HG03442 (cell line): ENCODE data around the gene TSPAN6.
A peak's percentile ranks its signal among the peaks of the same experiment; 100 is the strongest.

Experiments used
- ATAC-seq: cut with Tn5 transposase; IDR thresholded peaks from one replicate; pipeline ENCODE4 v1.9.1; 2021; ENCODE audit warnings: mild to moderate bottlenecking, moderate library complexity; ENCODE audit not compliant: unreplicated experiment

TSPAN6 gene

GRCh38 chrX:100636321-100636991, at the start of gene TSPAN6:
Gene TSPAN6 (minus strand): TSS chrX:100636806. CDS start chrX:100636694, 112 bp downstream.
- peak; percentile 86 for ATAC-seq

DNA sequence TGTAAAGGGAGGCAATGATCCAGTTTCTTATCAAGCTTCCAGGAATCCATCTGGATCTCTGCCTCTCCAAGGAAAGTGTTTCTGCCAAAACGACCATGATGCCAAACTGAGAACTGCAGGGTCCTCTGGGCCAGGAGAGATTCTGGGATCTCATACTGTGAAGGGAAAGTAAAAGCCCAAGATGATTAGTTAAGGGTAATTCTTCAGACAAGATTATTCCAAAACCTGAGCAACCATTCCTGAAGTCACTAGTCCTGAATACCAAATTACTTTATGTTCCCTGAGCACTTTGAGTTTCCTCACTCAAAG, 49.3 kb upstream of the TSPAN6 start:
- ATAC-seq, result no peak

DNA sequence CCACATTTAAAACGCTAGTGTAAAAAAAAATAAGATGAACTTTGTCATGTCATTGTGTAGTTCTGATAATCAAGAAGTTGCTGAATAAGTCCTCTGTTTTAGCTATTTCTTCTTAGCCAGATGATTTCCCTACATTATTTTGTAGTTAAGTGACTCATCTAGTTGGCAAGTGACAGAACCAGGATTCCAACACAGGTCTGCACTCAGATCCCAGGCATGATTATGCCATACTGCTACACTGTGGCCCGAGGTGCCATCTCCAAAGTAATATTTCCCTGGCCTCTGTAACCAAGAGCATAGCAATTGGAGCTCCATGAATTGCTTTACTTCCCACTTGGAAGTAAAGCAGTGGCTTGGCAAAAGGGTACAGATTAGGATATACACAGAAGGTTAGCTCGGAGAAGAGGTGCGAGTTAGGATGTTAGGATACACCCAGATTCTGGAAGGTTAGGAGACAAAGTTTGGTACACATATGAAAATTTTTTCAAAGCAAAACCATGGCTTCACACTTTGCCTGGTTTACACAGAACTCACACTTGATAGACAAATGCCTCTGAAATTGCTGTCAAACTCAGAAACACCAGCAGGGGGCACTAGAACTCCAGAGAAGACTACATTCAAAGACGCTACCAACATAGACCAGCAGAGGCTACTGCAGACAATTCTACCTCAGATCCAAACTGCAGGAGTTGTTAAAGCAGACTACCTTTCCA, 48.8 kb upstream of the TSPAN6 start:
- ATAC-seq, result peak; percentile 55

- no peak for ATAC-seq
These were observed 46.3 kb upstream of the TSPAN6 start for GRCh38 chrX:100682939-100683338.

GRCh38 chrX:100681599-100681998, 45.0 kb upstream of the TSPAN6 start:
- no peak for ATAC-seq

DNA sequence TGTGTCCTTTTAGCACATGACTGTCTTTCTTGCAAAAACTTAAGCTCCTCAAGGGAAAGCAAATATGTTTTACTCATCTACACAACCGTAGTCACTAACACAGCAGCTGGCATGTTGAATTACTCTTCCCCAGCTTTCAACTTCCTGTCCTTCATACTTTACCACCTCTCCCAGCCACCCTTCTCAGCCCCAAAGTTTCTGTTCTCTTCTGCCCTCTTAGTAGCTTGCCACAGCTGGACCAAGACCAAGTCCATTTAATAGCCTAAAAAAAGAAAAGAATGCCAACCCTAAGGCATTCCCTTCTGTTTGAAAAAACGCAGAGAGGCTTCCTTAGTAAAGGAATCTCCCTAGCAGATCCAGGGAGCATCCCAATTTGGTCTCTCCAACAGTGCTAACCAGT, 44.1 kb upstream of the TSPAN6 start:
- ATAC-seq, result no peak

GRCh38 chrX:100677611-100678181, 41.1 kb upstream of the TSPAN6 start:
- no peak for ATAC-seq

- peak; percentile 36 for ATAC-seq
These were observed 38.1 kb upstream of the TSPAN6 start for GRCh38 chrX:100674705-100675104.

- ATAC-seq, result no peak
These were observed 36.9 kb upstream of the TSPAN6 start for GRCh38 chrX:100673397-100673953.

GRCh38 chrX:100672966-100673365, 36.4 kb upstream of the TSPAN6 start:
- ATAC-seq, result no peak

- ATAC-seq, result no peak
These were observed 27.0 kb upstream of the TSPAN6 start for GRCh38 chrX:100663642-100664041.

DNA sequence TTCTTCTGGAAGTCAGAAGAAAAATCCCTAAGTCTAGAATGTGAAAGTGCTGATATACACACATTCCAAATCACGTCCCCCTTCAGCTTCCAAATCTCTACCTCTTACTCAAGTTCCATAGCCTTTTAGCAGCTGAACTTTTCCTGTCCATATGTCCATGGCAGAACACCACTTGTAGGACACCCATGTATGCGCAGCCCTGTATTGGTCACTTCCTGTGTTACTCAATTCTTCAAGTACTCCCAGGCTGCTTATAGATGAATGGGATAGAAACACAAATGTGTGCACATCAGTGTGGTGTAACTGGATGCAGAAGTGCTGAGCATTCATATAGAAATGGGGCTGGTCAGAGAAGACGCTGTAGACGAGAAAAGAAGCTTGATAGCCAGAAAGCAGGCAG, 26.2 kb upstream of the TSPAN6 start:
- no peak for ATAC-seq

GRCh38 chrX:100662170-100662569, 25.6 kb upstream of the TSPAN6 start:
- no peak for ATAC-seq

GRCh38 chrX:100659431-100660137, 23.0 kb upstream of the TSPAN6 start:
- ATAC-seq, result no peak

- ATAC-seq, result no peak
These were observed 22.4 kb upstream of the TSPAN6 start for GRCh38 chrX:100658941-100659381.

- ATAC-seq, result no peak
These were observed 17.7 kb upstream of the TSPAN6 start for GRCh38 chrX:100654261-100654660.

- no peak for ATAC-seq
These were observed 15.7 kb upstream of the TSPAN6 start for GRCh38 chrX:100652266-100652665.

- no peak for ATAC-seq
These were observed 14.2 kb upstream of the TSPAN6 start for GRCh38 chrX:100650841-100651240.

- no peak for ATAC-seq
These were observed 13.1 kb upstream of the TSPAN6 start for GRCh38 chrX:100649550-100650356.
